Left colon (tissue), 2 donors: ENCODE data around the gene TOX2. TPM values are rescaled to one million over a fixed set of nuclear protein-coding genes. Genes with fewer than 3 reads are reported as not detected.

ENCODE experiments used
- ATAC-seq: fragments of 200-7000 bp; cut with Tn5 transposase; one replicate; pipeline ENCODE4 v1.9.1; 2020; ENCODE audit warnings: mild to moderate bottlenecking, moderate library complexity
- DNase-seq, 2 donors: peaks; one replicate each; pipeline ENCODE4 v3.0.0-alpha.2; 2020
- intact Hi-C, 2 donors: fragments of 100-400 bp; cut with DNase I in 1 of 2; cut with micrococcal nuclease in 1 of 2; formaldehyde crosslinking; loops; one replicate each; pipeline versions ENCODE4 v1.11.2 to v1.14.0; 2022; cut with DNase I, micrococcal nuclease
- total RNA-seq, 2 donors: library from RNA; stranded (reverse); fragmentation: NEBNext Ultra II Directional; extraction: Animal tissue kit (Norgen Biotek cat#: 25700); gene quantifications; one replicate each; pipeline ENCODE4 v1.2.1, GENCODE V29; 2021
- donor health status: DM: no; HTN: no; CAD: no.
- donor health status: DM: yes; HTN: yes; CAD: no.

The TOX2 gene
- total RNA-seq, 2 donors from 2014 or later = 3.0 to 3.4 TPM

- DNase-seq = peak; percentile 46 to 62
- intact Hi-C loops = no loop called here
- peak; percentile 34 for ATAC-seq
Observed at GRCh38 chr20:43949741-43950618, 35.3 kb downstream of the TOX2 start.

GRCh38 chr20:43953919-43954592 lies 39.4 kb downstream of the TOX2 start:
- no peak for ATAC-seq
- no peak for DNase-seq
- intact Hi-C loops = no loop called here

- DNase-seq (no peak), ATAC-seq (no peak)
- intact Hi-C loops = no loop called here
Observed at GRCh38 chr20:43954704-43955061, 40.0 kb downstream of the TOX2 start.

DNA sequence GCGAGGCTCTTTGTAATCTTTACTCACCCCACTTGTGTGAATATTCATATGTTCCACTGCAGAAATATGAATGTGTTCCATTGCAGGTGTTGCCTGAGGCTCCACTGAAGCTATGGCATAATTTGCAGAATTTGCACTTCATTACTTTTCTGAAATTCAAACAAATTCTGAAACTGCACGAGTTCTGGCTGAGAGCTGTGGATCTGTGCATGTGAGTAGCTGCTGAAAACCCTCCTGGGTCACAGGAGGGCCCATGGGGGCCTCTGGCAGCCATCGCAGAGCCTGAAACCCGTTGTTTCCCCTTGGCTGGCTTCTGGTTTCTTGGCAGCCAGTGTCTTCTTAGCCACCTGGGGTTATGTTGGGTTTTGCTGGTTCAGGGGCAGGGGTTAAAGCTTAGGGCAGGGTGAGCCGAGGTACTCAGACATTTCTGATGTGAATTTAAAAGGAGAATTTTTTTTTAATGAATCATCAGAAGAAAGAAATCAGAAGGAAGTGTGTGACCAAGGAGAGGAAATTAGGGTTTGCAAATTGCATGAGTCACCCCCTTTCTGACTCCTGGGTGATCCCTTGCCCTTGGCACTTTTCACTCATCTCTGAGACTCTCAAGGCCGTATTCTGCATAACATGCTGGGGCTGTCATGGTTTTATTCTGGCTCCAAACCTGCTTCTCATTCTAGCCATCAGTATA lies 40.6 kb downstream of the TOX2 start:
- intact Hi-C loops = no loop called here
- DNase-seq = no peak
- ATAC-seq = no peak

- no peak for ATAC-seq
- DNase-seq = no peak
- intact Hi-C loops = no loop called here
Observed at GRCh38 chr20:43955750-43956191, 41.1 kb downstream of the TOX2 start.

- intact Hi-C loops = no loop called here
- peak; percentile 65 for ATAC-seq
- no peak for DNase-seq
Observed at GRCh38 chr20:43957392-43957791, 42.7 kb downstream of the TOX2 start.

DNA sequence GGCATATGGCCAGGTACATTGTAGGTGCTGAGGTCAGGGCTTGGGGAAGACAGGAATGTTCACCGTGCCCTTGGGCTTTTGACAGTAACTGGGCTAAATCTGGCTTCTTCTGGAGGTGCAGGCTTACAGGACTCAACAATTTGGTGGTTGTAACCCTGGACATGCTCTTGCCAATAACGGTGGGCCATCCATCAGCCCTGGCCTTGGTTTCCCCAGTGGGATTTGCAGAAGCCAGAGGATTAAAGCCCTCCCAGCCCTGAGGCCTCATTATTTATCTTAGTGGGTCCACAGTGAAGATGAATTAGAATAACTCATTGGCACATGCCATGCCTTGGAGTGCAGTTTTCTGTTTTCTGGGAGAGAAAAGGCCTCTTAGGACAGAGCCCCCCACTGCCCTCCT lies 44.0 kb downstream of the TOX2 start:
- intact Hi-C loops = no loop called here
- no peak for DNase-seq
- no peak for ATAC-seq

GRCh38 chr20:43959079-43959919 lies 44.6 kb downstream of the TOX2 start:
- no peak for DNase-seq
- peak; percentile 75 for ATAC-seq
- intact Hi-C loops = no loop called here

GRCh38 chr20:43959920-43960227 lies 45.2 kb downstream of the TOX2 start:
- ATAC-seq (no peak), DNase-seq (no peak)
- intact Hi-C loops = no loop called here

- ATAC-seq = no peak
- intact Hi-C loops = no loop called here
- no peak for DNase-seq
Observed at GRCh38 chr20:43960231-43960630, 45.6 kb downstream of the TOX2 start.

DNA sequence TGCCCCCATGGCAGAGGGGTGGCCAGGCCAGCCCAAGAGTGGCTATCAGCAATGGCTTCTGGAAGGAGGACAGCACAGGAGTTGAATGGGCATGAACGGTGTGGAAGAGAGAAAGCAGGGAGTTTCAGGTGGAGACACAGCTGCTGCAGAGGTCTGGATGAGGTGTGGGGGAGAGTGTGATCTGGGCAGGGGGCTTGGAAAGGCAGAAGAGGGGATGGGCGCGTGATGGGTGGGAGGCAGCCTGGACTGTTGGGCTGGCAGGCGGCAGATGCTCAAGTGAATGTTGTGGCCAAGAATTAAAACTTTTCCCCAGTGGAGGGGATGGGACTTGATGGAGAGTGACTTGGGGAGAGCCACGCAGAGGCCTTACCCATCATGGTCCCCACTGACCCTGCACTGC lies 46.5 kb downstream of the TOX2 start:
- ATAC-seq = no peak
- no peak for DNase-seq
- intact Hi-C loops = no loop called here

DNA sequence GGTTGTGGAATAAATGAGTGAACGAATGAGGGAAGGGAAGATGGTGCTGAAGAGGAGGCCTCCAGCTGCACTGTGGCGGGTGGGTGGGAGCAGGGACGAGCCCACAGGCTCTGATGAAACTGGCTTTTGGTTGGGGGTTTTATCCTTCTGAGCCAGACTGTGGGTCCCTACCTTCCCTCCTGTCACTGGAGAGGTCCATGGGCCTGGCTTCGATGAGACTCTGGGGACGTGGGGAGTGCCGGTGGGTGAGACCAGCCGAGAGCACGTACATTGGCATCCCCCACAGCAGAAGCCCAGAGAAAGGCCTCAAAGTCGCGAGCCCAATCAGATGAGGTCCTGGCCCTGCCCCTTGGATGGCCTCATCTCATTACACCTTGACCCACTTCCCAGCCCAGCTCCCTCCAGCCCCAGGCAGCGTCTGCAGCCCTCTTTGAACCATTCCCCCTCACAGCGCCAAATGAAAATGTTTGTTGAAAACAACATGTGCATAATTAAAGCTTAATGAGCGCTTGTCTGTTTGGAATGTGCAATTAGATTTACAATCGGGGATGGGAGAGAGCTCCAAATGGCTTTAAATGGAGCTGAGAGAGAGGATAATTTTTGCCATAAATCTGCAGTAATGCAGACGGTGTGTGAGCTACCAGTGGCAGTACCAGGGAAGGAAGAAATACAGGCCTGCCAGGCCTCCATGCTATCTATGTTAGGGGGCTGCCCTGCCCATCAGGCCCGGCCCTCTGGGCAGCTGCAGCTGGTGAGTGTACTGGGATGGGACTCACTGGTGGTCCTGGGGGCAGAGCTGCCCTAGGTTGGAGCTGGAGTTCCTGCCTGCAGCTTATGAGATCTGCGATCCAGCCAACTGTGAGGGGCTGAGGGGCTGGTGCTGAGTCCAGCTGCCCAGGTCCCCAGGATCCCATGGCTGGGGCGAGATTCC lies 47.2 kb downstream of the TOX2 start:
- DNase-seq = no peak

DNA sequence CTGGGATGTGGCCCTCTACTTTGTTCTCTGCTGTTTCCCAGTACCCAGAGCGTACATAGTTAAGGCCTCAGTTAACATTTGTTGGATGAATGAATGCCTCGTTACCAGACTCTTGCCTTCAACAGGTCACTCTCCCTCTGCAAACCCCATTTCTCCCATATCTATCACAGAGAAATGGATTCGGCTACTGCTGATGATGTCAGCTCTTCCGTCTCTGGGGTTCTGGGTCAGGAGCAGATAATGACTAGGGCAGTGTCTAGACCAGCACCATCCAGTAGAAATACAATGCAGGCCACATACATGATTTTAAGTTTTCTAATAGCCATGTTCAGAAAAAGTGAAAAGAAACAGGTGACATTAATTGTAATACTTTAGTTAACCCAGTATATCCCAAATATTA lies 47.9 kb downstream of the TOX2 start:
- intact Hi-C loops = no loop called here
- DNase-seq (no peak), ATAC-seq (no peak)

More for the DNA sequence above, 47.2 kb downstream of the TOX2 start:
- intact Hi-C loops = no loop called here
- ATAC-seq = no peak

- DNase-seq = no peak
- intact Hi-C loops = no loop called here
- no peak for ATAC-seq
Observed at GRCh38 chr20:43963233-43963632, 48.6 kb downstream of the TOX2 start.

- no peak for DNase-seq
- peak; percentile 13 for ATAC-seq
Observed at GRCh38 chr20:43963872-43964791, 49.5 kb downstream of the TOX2 start.

GRCh38 chr20:43968341-43969000 lies 53.8 kb downstream of the TOX2 start:
- intact Hi-C loops = no loop called here

More at GRCh38 chr20:43963872-43964791, 49.5 kb downstream of the TOX2 start:
- intact Hi-C loops = no loop called here

More at GRCh38 chr20:43968341-43969000, 53.8 kb downstream of the TOX2 start:
- ATAC-seq = no peak
- no peak for DNase-seq
